GM04503 (cell line): ENCODE measurements around the gene CLTB.
"Not testable (repeated sequence)": the region's sequence is repeated elsewhere in the genome, so short reads cannot be mapped to it uniquely, and the experiment has no call there.

Source experiments
- DNase-seq: peaks from one replicate; pipeline ENCODE4 v3.0.0-alpha.2; 2012; ENCODE audit warnings: low read depth

Gene CLTB

DNA sequence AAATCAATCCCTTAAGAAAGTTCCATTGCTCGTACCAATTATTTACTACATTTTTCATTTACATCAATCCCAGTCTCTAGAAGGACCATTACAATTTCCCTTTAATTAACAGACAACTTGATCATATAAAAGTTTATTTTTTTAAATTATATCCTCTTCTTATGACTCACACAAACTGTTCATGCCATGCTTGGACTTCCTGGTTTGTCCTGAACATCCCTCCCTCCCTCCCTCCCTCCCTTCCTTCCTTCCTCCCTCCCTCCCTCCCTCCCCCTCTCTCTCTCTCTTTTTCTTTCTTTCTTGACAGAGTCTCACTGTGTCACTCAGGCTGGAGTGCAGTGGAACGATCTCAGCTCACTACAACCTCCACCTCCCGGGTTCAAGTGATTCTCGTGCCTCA, 11.6 kb upstream of the CLTB start:
- DNase-seq: no peak

DNA sequence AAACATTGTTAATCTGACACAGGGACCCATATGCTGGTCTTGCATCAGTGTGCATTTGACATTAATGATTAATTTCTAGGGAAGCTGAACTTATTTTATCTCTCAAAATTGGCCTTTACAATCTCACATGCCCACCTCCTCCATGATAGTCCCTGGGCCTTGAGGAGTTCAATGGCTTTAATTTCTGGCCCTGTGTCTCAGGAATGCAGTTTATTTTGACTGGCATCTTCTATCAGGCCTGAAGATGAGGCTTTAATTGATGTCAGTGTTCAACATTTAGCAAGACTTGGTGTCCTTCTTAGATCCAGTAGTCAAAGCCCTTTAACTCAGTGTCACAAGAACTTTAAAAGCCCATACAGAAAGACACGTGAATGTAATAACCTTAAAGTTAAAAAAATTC, 10.5 kb upstream of the CLTB start:
- DNase-seq: no peak

GRCh38 chr5:176425791-176426190, 9.5 kb upstream of the CLTB start:
- DNase-seq: no peak

DNA sequence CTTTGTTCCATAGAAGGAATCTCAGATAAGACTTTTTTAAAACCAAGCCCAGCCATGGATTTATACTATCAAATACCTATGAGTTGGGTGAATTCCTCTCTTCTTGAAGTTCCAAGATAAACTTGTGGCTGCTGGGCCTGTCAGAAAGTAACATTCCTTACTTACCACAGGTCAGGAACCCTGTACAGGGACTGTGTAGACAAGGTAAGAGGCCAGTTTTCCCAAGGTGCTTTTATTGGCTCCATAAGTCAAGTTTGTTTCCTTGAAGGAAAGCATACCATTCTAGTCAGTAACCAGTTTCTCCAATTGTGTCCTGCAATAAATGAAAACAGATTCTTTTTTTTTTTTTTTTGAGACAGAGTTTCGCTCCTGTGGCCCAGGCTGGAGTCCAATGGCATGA, 8.8 kb upstream of the CLTB start:
- DNase-seq: no peak

GRCh38 chr5:176424181-176424580, 7.8 kb upstream of the CLTB start:
- DNase-seq: no peak

GRCh38 chr5:176420972-176421544, 4.7 kb upstream of the CLTB start:
- DNase-seq: no peak

DNA sequence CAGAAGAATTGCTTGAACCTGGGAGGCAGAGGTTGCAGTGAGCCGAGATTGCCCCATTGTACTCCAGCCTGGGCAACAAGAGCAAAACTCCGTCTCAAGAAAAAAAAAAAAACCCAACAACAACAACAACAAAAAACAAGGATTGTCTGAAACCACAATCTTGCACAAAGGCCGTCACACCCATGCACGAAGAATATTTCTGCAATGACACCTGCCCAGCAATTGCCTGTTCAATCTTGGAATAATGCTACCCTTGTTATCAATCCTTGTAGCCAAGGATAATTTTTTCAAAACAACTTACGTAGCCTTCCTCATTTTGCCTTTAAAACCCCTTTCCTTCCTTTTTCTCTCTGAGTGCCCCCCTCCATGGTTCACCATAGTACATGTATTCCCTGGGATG, 3.7 kb upstream of the CLTB start:
- DNase-seq: no peak

GRCh38 chr5:176418251-176418650, 1.9 kb upstream of the CLTB start:
- DNase-seq: no peak

DNA sequence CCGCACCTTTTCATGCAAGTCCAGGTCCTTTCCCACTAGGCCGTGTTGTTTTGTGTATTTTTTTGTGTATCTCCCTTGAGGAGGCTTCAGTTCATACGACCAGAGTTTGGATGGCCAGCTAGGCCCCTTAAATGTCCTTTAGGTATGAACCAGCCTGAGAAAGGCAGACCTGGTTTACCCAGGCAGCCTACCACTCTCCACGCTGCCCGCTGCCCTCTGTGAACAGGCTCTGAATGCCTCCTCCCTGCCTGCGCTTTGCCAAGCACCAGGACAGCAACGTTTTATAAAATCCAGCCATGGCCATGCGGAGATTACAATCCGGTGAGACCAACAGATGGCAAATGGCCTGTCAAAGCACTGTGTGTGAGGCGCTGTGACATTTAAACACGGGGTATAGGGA, 626 bp upstream of the CLTB start:
- no peak for DNase-seq

DNA sequence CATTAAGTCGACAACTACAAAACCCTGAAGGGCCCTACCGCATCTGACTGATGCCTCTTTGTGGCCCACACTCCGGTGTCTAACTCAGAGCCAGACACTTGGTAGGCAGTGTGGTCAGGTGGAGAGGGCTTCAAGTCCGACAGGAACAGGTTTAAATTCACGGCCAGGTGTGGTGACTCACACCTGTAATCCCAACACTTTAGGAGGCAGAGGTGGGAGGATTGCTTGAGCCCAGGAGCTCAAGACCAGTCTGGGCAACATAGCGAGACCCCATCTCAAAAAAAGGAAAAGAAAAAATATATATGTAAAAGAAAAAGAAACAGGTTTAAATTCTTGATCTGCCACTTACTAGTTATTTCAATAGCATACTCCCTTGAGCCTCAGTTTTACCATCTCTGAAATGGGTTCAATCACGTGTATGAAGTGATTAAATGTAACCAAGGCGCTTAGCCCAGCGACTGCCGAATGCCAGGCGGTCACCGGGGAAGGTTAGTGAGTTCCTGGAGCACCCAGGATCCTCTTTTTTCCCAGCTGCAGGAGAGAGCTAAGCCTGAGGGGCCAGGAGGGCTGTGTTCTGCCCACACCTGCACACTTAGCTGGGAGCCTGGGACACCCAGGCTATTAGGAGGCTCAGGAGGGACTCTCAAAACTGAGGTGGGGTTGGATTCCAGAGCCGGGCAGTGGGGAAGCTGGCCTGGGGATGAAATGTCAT, 943 bp downstream of the CLTB start:
- DNase-seq: no peak

GRCh38 chr5:176414704-176415103, 1.6 kb downstream of the CLTB start:
- no peak for DNase-seq

GRCh38 chr5:176413709-176414191, 2.6 kb downstream of the CLTB start:
- no peak for DNase-seq

DNA sequence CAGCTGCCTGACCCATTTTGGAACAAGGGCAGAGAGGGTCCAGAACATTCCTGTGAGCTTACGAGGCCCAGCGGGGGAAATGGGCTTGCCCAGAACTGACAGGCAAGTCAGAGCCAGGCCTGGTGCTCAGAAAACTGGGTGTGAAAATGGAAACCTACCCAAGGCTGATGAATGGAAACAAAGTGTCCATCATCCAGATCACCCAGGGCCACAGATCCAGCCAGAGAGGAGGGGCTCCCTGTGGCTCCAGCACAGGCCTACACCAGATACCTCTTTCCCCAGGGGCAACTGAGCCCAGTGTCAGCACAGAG, 3.1 kb downstream of the CLTB start:
- DNase-seq: no peak

DNA sequence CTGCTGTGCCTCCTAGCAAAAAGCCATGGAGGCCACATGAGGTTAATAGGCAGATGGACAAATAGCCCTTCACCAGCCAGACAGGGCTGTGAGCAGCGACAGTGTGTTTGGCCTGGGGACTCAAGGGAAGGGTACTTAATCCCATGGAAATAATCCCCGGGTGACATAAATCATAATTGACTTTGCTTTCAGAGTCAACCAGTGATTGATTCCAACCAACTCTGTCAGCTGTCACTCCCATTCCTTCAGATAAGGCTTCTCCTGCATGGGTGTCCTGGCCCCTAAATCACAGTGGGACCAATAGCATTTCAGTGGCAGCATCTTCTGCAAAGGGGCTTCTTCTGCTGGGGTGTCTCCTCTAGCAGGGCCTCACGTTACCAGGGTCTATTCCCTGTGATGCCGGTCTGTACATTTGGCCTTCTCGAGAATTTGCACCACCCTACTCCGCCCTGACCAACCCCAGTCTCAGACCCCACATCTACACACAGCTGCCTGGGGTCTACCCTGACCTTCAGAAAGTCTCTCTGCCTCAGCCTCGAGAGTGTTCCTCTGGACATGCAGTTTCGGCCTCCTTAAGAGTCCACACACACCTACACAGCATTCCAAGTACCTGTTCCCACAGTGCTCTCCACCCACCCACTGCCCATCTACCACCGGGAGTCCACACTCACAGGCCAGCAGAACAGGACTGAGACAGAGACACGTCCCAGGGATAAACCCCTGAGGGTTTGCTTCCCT, 3.7 kb downstream of the CLTB start:
- no peak for DNase-seq

- DNase-seq: no peak
These were observed 5.7 kb downstream of the CLTB start for GRCh38 chr5:176410486-176411180.

DNA sequence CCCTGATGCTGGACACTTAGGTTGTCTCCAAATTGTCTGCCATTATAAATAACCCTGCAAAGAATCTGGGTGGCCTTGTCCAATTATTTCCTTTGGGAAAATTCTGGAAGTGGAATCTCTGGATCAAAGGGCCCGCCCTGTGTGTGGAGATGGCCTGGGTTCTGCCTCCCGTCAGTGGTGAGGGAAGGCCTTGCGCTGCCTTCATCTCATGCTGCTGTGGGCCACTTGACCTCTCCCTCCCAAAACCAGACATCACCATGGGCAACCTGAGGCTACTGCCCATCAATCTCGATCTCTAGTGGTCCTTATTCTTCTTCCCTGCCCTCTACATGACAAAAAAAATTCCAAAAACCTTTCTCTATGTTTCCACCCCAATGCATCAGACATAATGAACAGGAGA, 6.6 kb downstream of the CLTB start:
- no peak for DNase-seq

GRCh38 chr5:176408590-176408989, 7.7 kb downstream of the CLTB start:
- no peak for DNase-seq

DNA sequence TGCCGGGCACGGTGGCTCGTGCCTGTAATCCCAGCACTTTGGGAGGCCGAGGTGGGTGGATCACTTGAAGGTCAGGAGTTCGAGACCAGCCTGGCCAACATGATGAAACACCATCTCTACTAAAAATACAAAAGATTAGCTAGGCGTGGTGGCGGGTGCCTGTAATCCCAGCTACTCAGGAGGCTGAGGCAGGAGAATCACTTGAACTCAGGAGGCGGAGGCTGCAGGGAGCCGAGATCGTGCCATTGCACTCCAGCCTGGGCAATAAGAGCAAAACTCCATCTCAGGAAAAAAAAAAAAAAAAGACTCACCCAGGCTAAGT, 8.1 kb downstream of the CLTB start:
- DNase-seq: not testable (repeated sequence)

DNA sequence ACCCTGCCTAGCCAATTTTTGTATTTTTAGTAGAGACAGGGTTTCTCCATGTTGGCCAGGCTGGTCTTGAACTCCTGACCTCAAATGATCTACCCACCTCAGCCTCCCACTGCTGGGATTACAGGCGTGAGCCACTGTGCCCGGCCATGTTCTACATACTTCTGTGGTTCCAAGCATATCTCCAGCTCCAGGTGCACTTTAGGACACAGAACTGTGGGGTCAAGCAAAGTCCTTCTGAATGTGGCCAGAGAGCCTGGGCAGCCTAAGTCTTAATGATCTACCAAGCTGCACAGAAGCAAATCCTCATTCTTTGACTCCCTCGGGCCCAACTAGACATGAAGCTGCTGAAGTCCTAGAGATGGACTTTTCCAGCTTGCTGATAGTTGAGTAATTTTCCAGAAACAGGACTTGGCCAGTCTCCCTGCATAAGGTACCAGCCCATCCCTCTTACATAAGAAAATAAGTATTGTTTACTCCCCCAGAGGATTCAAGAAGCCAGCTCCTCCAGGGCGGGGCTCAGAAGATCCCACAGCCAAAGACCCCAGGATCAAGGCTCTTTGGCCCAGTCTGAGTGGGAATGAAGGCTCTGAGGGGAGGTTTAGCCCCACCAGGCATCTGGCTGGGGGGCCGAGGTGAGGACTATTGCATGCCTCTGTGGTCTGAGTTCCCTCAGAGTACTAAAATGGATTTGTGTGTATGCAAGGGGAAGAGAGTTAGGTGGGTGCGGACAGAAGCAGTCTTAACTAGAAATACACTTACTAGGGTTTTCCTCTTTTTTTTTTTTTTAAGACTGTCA, 8.7 kb downstream of the CLTB start:
- DNase-seq: no peak

- DNase-seq: no peak
These were observed 9.8 kb downstream of the CLTB start for GRCh38 chr5:176406436-176407052.

DNA sequence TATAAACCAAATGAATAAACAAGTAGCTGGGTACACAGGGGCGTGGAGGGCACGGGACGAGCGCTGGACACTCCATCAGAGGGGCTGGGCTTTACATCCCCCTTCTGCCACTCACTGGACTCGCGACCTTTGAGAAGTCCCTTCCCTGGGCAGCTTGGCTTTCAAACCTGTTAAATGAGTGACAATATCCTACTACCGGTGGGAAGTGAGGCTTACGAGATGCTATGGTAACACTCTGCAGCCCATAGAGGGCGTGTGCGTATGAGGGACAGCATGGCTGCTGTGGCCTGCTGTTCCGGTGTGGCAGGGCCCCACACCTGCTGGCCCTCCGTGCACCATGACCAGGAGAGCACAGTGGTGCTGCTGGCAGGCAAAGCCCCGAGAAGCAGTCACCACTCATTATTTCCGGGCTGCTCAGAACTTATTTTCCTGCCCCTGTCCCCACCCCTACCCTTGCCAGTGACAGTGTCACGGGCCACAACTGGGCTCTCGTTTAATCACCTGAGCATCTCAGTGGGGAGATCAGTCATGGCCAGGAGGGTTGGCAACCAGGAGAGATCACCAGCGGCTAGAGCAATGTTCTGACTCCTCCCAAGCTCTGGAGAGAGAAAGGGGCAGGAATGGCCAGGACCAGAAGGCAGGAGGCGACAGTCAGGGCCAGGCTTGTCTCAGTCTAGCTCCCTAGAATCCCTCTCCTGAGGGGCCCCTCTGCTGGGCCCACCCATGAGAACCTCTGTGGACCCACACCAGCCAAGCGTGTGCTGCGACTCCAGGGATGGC, 10.5 kb downstream of the CLTB start:
- no peak for DNase-seq
